Karpas-422 (cell line): ENCODE measurements around the gene ENPP3. TPM values are rescaled to one million over a fixed set of nuclear protein-coding genes. Genes with fewer than 3 reads are reported as not detected.

Experiments
- DNase-seq: peaks from one replicate; pipeline ENCODE4 v3.0.0-alpha.2; 2015
- H2AFZ ChIP-seq: fragments of 200-600 bp; sonication (generic); 2 replicates; pipeline ENCODE4 v1.6.1; 2014; ENCODE audit warnings: antibody characterized with exemption, low read length, mixed read lengths
- H3K27ac ChIP-seq: fragments of 200-600 bp; sonication (generic); 2 replicates; pipeline ENCODE4 v1.5.1; 2014; ENCODE audit warnings: mild to moderate bottlenecking, low read length, moderate library complexity
- H3K27me3 ChIP-seq: fragments of 200-600 bp; sonication (generic); 2 replicates; pipeline ENCODE4 v1.6.1; 2014; ENCODE audit warnings: low read length, mixed read lengths
- H3K36me3 ChIP-seq: fragments of 200-600 bp; sonication (generic); 2 replicates; pipeline ENCODE4 v1.6.1; 2014; ENCODE audit warnings: low read length, mixed read lengths; ENCODE audit not compliant: insufficient read depth
- H3K4me1 ChIP-seq: fragments of 200-600 bp; sonication (generic); 2 replicates; pipeline ENCODE4 v1.6.1; 2014; ENCODE audit warnings: mild to moderate bottlenecking, low read length, mixed read lengths
- H3K4me2 ChIP-seq: fragments of 200-600 bp; sonication (generic); 2 replicates; pipeline ENCODE4 v1.6.1; 2014; ENCODE audit warnings: low read length, low read depth, mild to moderate bottlenecking; ENCODE audit not compliant: poor library complexity, severe bottlenecking
- H3K4me3 ChIP-seq: fragments of 200-600 bp; sonication (generic); 2 replicates; pipeline ENCODE4 v1.5.1; 2014; ENCODE audit warnings: mild to moderate bottlenecking, antibody characterized with exemption, low read length, mixed read lengths
- H3K79me2 ChIP-seq: fragments of 200-600 bp; sonication (generic); 2 replicates; pipeline ENCODE4 v1.6.1; 2014; ENCODE audit warnings: mild to moderate bottlenecking, low read length, mixed read lengths
- H3K9ac ChIP-seq: fragments of 200-600 bp; sonication (generic); 2 replicates; pipeline ENCODE4 v1.6.0; 2014; ENCODE audit warnings: low read length
- H3K9me2 ChIP-seq: fragments of 200-600 bp; sonication (generic), shearing (Covaris generic); replicated peaks from 2 replicates; pipeline ENCODE4 v1.6.0; 2014; ENCODE audit warnings: mild to moderate bottlenecking, low read length, moderate library complexity; ENCODE audit not compliant: insufficient read depth
- H3K9me3 ChIP-seq: fragments of 300-700, 200-600 bp; sonication (generic); 2 replicates; pipeline ENCODE4 v1.6.1; 2014; ENCODE audit warnings: low read length, mixed read lengths
- H4K20me1 ChIP-seq: fragments of 200-600 bp; sonication (generic); 2 replicates; pipeline ENCODE4 v1.6.1; 2014; ENCODE audit warnings: mild to moderate bottlenecking, antibody characterized with exemption, low read length, low read depth; ENCODE audit not compliant: insufficient read depth
- small RNA-seq: library from RNA; depleted of rRNA; stranded (forward); fragments of <200 nt; gene quantifications from one replicate; pipeline ENCODE3, GENCODE V24; 2014
- total RNA-seq: library from RNA; depleted of rRNA; stranded (reverse); fragments of >200 nt; shearing (Covaris generic); gene quantifications from 2 replicates; pipeline ENCODE4 v1.2.3, GENCODE V29; 2014; ENCODE audit warnings: low replicate concordance; rRNA removed

Gene ENPP3
- total RNA-seq, 1 experiment from 2014 or later: not detected

DNA sequence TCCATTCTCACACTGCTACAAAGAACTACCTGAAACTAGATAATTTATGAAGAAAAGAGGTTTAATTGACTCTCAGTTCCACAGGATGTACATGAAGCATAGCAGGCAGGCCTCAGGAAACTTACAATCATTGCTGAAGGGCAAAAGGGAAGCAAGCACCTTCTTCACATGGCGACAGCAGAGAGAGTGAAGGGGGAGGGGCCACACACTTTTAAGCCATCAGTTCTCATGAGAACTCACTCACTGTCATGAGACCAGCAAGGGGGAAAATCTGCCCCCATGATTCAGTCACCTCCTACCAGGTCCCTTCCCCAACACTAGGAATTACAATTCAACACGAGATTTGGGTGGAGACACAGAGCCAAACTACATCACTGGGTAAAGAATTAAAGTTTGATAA is 158.3 kb downstream of the ENPP3 start:
- Histone ChIP-seq H3K27me3 (no peaks in the 10 kb centered on the region), H3K4me2 (no peak overlapping the region), H3K9me2 (no peaks in the 10 kb centered on the region), H3K4me1 (no peaks in the 10 kb centered on the region), H4K20me1 (no peaks in the 10 kb centered on the region), H3K9me3 (no peaks in the 10 kb centered on the region), H3K4me3 (no peak overlapping the region), H3K9ac (no peak overlapping the region), H3K27ac (no peak overlapping the region), H3K36me3 (no peaks in the 10 kb centered on the region), H2AFZ (no peak overlapping the region), H3K79me2 (no peaks in the 10 kb centered on the region)
- DNase-seq: no peak

Small RNA genes lying within 50 kb of the gene (small RNA-seq; reads per million reads assigned to genes)
- gene MIR548H5 (not detected), gene RNU4-18P (not detected)

Other genes with a start within 250 kb of the ENPP3 start
- not detected in 2 replicates for gene ARG1, start 64.1 kb upstream of the ENPP3 start, total RNA-seq
- gene MED23, start 9.1 kb upstream of the ENPP3 start, total RNA-seq: 21.6 and 67.0 TPM in 2 replicates
- not detected in 2 replicates for gene OR2A4, start 64.1 kb downstream of the ENPP3 start, total RNA-seq
- gene CTAGE9, start 73.7 kb downstream of the ENPP3 start, total RNA-seq: not detected in 2 replicates
- 1.1 TPM in 1 of 2 replicates, not detected in the other for gene ENPP1, start 170.7 kb downstream of the ENPP3 start, total RNA-seq